ENCODE measurements around the gene CPAMD8.
"Not testable (repeated sequence)": the region's sequence is repeated elsewhere in the genome, so short reads cannot be mapped to it uniquely, and the experiment has no call there.

The CPAMD8 gene

GRCh38 chr19:16889883-16890460, 136.6 kb downstream of the CPAMD8 start:
- DNase-seq: no peak

DNA sequence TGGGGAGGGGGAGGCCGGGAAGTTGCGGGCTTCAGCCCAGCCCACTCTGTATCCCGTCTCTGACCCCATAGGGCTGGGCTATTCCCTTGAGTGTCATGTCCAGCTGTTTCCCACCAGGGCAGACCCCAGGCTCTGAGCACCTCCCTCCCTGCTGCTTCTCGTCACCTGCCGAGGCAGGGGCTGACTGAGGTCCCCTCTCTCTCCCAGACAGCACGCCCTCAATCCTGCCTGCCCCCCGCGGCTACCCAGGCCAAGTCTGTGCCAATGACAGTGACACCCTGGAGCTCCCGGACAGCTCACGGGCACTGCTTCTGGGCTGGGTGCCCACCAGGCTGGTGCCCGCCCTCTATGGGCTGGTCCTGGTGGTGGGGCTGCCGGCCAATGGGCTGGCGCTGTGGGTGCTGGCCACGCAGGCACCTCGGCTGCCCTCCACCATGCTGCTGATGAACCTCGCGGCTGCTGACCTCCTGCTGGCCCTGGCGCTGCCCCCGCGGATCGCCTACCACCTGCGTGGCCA, 137.2 kb downstream of the CPAMD8 start:
- no peak for DNase-seq

DNA sequence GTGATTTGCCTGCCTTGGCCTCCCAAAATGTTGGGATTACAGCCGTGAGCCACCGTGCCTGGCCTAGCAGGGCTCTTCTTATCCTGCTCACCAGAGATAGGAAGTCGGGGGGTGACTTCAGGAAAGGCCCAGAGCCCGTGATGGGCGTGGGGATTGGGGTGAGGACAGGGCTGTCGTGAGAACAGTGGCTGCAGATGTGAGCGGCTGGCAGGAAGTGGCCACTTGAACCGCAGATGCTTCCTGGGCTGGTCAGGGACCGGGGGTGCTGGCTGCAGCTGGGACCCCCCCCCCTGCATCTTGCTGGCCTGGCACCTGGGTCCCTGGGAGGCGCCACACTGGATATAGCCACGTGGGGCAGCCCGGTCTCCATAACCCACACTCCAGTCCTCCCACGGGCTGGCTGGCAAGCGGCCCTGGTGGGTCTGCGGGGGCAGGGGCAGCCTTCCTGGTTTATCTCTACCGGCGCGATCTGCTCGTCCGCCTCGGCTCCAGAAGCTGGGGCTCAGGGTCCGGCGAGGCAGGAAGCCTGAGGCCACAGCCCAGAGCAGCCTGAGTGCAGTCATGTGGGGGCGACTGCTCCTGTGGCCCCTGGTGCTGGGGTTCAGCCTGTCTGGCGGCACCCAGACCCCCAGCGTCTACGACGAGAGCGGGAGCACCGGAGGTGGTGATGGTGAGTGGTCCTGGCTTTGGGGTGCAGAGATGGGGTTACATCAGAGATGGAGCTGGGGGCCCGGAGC, 137.8 kb downstream of the CPAMD8 start, which contains the start of gene F2RL3:
F2RL3 (plus strand) TSS at position 371 of the 737 bp plus-strand sequence; CDS start at position 562, 191 bp downstream.
- DNase-seq: no peak

DNA sequence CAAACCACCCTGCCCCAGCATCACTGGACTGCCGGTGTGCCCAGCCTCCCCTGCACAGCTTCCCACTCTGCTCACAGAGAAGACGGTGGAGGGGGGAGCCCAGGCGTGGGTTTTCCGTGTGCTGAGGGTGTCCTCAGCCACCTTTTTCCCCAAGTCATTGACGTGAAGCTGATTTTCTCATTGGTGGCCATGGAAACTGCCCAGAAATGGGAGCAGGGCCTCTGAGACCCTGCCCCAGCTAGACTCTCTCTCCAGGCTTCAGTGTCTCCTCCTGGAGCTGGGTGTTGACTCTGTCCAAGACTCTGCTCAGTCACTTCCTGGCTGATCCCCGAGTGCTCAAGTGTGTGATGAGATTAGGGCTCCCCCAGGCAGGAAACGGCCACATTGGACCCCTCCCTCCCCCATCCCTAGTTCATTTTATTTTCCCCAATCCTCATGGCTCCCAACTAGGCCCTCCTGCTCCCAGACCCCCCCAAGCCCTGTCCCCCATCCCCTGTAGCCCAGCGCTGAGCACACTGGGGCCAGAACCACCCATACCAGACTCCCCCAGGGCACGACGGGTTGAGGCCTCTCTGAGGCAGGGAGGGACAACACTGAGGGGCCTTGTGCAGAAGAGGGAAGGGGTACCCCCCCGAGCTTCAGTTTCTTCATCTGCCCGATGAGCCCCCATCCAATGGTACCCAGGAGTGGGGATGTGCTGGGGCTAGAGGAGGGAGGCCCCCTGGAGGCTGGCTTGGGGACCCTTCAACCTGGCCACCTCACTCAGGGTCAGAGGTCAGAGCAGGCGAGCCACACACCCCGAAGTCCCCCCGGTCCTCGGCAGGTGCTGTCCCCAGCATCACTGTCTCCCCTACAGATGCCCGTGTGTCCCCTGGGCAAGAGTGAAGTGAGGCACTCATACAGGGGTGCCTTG, 139.0 kb downstream of the CPAMD8 start:
- no peak for DNase-seq

GRCh38 chr19:16886305-16886880, 140.2 kb downstream of the CPAMD8 start:
- no peak for DNase-seq

GRCh38 chr19:16885166-16885565, 141.4 kb downstream of the CPAMD8 start:
- no peak for DNase-seq

GRCh38 chr19:16883522-16883921, 143.1 kb downstream of the CPAMD8 start:
- DNase-seq: no peak

GRCh38 chr19:16882146-16882545, 144.5 kb downstream of the CPAMD8 start:
- DNase-seq: no peak

- DNase-seq: no peak
These were observed 145.6 kb downstream of the CPAMD8 start for GRCh38 chr19:16880884-16881554.

GRCh38 chr19:16878181-16878965, 148.2 kb downstream of the CPAMD8 start:
- no peak for DNase-seq

DNA sequence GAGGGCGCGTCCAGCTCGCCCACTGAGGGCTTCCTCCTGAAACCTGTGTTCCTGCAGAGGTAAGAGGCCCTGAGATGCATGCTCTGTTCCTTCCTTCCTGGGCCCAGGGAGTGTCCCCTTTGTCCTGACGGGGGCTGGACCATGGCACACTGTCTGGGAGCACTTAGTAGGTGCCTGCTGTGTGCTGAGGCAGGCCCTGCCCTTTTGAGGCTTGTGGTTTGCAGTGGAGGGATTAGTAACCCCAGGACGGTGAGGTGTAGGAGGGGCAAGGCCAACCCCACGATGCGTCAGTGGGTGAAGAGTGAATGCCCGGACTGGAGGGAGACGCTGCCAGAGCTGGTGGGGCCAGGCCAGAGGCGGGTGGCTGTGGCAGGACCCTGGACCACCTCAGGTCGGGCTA, 149.0 kb downstream of the CPAMD8 start:
- no peak for DNase-seq

- DNase-seq: no peak
These were observed 149.7 kb downstream of the CPAMD8 start for GRCh38 chr19:16876904-16877361.

- DNase-seq: no peak
These were observed 150.7 kb downstream of the CPAMD8 start for GRCh38 chr19:16875584-16876555.

DNA sequence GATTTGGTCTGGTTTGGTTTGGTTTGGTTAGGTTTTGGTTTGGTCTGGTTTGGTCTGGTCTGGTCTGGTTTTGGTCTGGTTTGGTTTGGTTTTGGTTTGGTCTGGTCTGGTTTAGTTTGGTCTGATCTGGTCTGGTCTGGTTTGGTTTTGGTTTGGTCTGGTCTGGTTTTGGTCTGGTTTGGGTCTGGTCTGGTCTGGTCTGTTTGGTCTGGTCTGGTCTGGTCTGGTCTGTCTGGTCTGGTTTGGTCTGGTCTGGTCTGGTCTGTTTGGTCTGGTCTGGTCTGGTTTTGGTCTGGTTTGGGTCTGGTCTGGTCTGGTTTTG, 151.7 kb downstream of the CPAMD8 start:
- not testable (repeated sequence) for DNase-seq

DNA sequence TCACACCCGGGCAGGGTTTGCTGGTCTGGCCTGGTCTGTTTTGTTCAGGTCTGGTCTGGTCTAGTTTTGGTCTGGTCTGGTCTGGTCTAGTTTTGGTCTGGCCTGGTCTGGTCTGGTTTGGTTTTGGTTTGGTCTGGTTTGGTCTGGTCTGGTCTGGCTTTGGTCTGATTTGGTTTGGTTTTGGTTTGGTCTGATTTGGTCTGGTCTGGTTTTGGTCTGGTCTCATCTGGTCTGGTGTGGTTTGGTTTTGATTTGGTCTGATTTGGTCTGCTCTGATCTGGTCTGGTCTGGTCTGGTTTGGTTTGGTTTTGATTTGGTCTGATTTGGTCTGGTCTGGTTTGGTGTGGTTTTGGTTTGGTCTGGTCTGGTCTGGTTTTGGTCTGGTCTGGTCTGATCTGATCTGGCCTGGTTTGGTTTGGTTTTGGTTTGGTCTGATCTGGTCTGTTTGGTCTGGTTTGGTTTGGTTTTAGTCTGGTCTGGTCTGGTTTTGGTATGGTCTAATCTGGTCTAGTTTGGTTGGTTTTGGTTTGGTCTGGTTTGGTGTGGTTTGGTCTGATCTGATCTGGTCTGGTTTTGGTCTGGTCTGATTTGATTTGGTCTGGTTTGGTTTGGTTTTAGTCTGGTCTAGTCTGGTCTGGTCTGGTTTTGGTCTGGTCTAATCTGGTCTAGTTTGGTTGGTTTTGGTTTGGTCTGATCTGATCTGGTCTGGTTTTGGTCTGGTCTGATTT, 152.2 kb downstream of the CPAMD8 start:
- DNase-seq: no peak

GRCh38 chr19:16873594-16873993, 153.0 kb downstream of the CPAMD8 start:
- DNase-seq: no peak

GRCh38 chr19:16872728-16873127, 153.9 kb downstream of the CPAMD8 start:
- no peak for DNase-seq

DNA sequence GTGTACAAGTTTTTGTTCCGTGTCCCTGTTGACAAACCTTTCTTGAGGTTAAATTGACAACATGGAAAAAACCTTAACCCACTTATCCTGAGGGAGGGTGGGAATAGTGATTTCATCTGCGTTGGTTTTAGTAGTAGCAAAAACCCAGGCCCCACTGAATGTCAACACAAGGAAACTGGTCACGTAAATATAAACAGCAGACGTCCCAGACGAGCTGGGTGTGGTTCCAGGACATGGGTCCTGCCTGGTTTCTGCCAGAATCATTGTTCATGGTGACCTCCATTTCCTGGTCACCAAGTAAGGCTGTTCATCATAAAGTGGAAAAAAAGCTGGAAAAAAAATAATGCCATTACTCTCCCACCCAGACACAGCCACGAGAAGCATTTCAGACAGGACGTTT, 154.7 kb downstream of the CPAMD8 start:
- DNase-seq: no peak

DNA sequence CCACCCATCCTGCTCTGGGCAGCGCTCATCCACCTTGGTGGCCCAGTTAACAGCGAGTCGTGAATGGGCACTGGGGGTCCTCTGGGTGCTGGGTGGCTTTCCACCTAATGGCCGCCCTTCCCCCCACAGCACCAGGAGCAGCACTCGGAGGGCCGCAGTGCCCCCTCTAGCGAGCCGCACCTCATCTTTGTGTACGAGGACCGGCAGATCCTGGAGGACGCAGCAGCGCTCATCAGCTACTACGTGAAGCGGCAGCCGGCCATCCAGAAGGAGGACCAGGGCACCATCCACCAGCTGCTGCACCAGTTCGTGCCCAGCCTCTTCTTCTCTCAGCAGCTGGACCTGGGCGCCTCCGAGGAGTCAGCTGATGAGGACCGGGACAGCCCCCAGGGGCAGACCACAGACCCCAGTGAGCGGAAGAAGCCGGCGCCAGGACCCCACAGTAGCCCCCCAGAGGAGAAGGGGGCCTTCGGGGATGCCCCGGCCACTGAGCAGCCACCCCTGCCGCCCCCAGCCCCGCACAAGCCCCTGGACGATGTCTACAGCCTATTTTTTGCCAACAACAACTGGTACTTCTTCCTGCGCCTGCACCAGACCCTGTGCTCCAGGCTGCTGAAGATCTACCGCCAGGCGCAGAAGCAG, 157.2 kb downstream of the CPAMD8 start:
- DNase-seq: no peak

Measured in stimulated activated CD4-positive, alpha-beta T cell treated with anti-CD3 and anti-CD28 coated beads, Interleukin-2, amount 100 ng/mL, for 48 hours (primary cell).